ENCODE data around the gene IP6K3. TPM values are rescaled to one million over a fixed set of nuclear protein-coding genes. Genes with fewer than 3 reads are reported as not detected.

IP6K3 gene, protein sequence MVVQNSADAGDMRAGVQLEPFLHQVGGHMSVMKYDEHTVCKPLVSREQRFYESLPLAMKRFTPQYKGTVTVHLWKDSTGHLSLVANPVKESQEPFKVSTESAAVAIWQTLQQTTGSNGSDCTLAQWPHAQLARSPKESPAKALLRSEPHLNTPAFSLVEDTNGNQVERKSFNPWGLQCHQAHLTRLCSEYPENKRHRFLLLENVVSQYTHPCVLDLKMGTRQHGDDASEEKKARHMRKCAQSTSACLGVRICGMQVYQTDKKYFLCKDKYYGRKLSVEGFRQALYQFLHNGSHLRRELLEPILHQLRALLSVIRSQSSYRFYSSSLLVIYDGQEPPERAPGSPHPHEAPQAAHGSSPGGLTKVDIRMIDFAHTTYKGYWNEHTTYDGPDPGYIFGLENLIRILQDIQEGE
- total RNA-seq (2014; rRNA removed; shearing (Covaris generic)), result not detected in 2 replicates

DNA sequence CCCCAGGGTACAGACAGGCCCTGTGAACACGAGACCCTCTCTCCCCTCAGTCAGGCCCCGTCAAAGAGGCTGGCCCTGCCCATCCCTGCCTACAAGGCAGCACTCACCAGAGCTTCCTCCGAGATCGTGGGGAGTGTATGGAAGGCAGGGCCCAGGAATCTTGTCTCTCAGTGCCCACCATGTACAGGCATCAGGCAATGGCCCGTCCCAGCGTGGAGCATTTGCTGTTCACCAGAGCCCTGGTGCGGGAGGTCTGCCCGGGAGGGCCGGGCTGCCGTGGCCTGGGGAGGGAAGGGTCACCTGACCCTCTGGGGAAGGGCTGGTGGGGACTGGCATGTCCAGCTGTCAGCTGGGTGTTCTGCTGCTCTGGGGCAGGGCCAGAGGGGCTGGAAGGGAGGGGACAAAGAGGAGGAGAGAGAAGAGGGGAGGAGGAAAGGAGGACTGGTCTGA, at the start of gene IP6K3:
IP6K3 (minus strand) TSS at position 255 of the 450 bp plus-strand sequence. CDS start 11,429 bp downstream, outside the sequence.

DNA sequence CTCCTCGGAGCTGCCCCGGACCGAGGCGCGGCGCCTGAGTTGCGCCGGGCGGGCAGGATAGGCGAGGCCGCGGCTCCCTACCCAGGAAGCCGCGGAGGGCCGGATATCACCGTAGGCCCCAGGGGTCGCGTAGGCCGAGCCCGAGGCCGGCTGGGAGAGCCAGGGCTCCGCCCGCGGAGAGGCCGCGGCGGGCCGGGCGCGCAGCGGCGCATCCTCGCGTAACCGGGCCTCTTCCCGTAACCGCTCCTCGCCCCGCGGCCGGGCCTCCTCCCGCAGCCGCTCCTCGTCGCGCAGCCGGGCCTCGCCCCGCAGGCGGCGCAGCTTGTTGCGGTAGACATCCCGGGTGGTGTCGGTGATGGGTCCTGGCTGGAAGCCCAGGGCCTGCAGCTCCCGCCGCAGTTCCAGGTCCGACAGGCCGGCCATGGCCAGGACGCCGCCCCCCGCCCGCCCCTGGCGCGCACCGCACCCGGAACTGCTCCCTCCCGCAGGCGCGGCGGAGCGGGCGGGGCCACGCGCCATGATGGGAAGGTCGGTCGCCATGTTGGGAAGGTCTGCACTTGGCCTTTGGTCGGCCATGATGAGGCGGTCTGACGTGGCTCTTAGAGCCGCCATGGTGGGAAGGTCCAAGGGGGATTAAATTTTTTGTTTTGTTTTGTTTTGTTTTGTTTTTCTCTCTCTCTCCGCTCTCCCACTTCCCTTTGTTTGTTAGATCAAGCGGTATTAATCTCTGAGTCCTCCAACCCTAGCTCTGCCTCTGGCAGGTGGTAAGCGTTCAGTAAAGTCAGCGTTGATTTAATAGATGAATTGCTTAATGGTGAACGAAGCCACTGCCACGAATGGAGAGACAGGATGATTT, 42.2 kb upstream of the IP6K3 start, which contains the start of gene LEMD2:
LEMD2 (minus strand) TSS at position 437 of the 856 bp plus-strand sequence; CDS start at position 423, 14 bp downstream.

DNA sequence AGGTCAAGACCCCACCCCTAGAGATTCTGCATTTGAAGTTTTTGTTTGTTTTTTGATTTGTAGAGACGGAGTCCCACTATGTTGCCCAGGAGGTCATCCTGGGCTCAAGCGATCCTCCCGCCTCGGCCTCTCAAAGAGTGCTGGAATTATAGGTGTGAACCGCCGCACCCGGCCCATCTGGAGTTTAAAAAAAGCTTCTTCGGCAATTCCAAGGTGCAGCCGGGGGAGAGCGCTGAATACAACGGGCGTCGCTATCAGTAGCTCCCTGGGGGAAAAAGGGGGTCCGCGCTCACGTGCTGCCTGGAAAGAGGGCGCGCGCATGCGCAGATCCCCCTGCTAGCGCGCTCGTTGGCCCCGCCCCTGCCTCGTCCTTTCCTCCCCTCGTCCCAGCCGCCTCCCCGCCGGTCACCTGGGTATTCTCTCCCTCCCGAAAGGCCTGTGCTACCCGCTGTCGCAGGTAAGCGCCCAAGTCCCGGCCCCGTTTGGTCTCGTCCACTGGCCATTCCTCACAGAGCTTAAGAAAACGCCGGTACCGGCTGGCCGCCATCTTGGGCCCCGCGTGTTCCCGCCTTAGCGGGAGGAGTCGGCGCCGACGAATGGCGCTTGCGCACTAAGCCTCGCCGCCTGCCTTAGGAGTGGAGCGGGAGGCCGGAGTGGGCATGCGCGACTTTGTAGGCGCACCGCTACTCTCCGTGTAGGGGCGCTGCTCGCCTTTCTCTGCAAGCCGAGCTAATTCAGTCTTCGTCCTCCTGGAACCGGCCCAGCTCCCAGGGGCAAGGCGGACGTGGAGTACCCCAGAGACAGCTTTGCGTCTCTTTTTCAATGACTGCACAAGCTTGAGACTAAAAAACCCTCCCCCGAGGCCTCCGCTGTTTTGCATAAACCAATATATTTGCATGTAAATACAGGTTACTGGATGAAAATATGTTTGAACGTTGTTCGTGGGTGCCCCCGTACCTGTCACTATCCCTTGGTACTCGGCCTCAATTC, 35.3 kb downstream of the IP6K3 start, which contains the start of gene UQCC2:
UQCC2 (minus strand) TSS at position 561 of the 990 bp plus-strand sequence; CDS start at position 547, 14 bp downstream.

Small RNAs within 50 kb of the gene (small RNA-seq; reads per million reads assigned to genes)
- not detected for gene MIR3934

Other genes with a start within 250 kb of the IP6K3 start
- gene BAK1, start 166.6 kb downstream of the IP6K3 start, total RNA-seq (2014; rRNA removed; shearing (Covaris generic)), result 9.9 and 10.7 TPM in 2 replicates
- gene ITPR3, start 125.6 kb downstream of the IP6K3 start, total RNA-seq (2014; rRNA removed; shearing (Covaris generic)), result 35.4 and 35.8 TPM in 2 replicates
- gene UQCC2, start 35.2 kb downstream of the IP6K3 start, total RNA-seq (2014; rRNA removed; shearing (Covaris generic)), result 41.8 and 49.2 TPM in 2 replicates
- gene LEMD2, start 42.2 kb upstream of the IP6K3 start, total RNA-seq (2014; rRNA removed; shearing (Covaris generic)), result 47.4 and 55.1 TPM in 2 replicates
- not detected in 2 replicates for gene MLN, start 57.1 kb upstream of the IP6K3 start, total RNA-seq (2014; rRNA removed; shearing (Covaris generic))

Data from A375 (cell line).